T-helper 2 cell (primary cell): ENCODE results near the gene JMJD7.

Source experiments
- DNase-seq, 5 experiments: peaks; one replicate each; pipeline versions ENCODE4 v3.0.0 to v3.0.0-alpha.2; 2012 to 2022

Gene JMJD7

DNA sequence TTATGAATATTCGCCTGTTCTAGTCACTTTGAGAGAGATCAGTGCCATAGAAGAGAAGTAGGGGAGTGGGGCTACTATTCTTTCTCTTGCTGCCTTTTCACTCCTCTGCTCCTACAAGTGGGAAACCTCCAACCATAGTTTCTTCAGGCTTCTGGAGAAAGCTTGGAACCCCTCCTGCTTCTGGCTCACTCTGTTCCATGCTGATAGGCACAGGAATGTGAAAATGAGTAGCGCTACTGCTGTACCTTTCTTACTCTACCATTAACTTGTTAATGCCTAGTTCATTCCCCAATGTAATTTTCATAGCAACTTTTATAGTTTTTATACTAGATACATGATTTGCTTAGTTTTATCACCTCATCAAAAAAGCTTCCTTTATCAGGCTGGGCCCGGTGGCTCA, 26.7 kb upstream of the JMJD7 start:
- no peak for DNase-seq

DNA sequence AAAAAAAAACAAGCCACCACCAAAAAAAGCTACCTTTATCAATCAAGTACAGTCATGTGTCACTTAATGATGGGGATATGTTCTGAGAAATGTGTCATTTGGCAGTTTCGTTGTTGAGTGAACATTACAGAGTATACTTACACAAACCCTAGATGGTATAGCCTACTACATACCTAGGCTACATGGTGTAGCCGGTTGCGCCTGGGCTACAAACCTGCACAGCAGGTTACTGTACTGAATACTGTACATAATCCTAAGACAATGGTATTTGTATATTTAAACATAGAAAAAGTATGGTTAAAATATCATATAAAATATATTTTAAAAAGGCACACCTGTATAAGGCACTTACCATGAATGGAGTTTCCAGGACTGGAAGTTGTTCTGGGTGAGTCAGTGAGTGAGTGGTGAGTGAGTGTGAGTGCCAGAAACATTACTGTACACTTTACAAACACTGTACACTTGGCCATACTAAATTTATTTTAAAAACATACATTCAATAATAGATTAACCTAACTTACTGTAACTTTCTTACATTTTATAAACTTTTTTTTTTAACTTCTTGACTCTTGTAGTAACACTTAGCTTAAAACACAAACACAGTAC, 25.9 kb upstream of the JMJD7 start:
- peak in 1 of 5 experiments; percentile 36 for DNase-seq

- DNase-seq = no peak
Observed at GRCh38 chr15:41804361-41804760, 23.5 kb upstream of the JMJD7 start.

DNA sequence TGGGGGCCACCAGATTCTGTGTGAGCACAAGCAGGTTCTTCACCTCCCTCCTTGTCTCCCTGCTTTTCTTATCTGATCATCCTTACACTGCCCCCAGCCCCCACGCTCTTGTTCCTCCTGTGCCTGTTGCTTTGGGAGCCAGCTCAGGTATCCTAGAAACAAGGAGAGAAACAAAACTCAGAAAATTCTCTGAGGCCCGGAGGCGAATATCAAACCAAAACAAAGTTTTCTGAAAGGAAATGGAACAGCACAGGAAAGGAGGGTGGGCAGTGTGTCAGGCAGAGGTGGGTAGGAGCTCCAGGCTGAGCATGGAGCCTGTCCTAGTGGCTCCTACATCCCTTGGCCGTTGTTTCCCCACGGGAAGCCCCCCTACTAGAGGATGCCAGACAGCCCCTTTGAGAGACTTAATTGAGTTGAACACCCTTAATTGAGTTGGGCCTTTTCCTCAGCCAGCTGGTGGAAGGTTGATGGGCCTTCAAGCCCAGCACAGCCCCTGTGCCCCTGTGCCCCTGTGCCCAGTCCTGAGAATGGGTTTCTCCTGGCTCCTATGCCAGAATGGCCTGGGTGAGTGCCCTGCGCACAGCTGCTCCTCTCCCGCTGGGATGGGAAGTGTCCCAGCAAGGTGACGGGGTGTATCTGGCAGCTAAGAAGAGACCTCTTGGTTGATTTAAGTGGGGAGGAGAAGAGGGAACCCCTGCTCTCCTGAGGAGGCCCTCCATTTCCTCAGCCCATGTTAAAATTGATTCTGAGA, 22.8 kb upstream of the JMJD7 start:
- no peak for DNase-seq

- DNase-seq = no peak
Observed at GRCh38 chr15:41805711-41806110, 22.2 kb upstream of the JMJD7 start.

DNA sequence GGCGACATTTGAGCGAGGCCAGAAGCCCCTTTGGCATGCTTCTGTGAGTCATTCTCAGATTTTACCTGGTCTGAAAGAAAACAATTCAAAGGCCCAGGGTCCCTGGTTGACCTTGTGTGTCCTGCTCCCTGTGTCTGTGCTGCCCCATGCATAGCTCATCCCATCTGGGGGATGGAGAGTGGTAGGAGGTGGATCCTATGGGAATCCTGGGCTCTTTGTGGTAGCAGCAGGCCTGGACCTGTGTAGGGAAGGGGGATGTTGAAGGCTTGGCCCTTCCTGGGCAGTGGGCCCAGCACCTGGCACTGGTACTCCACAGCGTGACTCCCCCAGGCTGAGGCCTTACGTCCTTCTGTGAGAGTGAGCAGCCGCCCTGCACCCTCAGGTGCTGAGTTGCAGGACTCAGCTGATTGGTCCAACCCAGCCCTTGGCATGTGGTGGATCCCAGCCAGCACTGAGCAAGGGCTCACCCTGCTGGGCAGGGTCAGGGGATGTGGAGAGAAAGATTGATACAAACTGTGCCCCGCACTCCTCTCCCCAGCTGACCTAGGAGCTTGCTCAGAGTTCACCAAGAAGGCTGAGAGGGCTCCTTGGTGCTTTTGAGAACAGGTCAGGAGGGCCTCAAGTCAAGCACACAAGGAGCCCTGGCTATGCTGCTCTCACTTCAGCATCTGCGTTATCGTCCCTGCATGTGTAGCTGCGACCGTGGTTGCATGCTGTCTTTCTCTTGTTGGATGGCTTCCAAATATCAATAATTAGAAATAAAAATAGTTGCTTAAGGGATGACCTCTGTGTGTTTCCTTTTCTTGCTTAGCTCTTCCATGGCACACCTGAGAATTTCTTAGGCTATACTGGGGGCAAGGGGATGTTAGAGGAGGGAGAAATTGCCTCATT, 21.4 kb upstream of the JMJD7 start:
- no peak for DNase-seq

- no peak for DNase-seq
Observed at GRCh38 chr15:41809121-41809520, 18.8 kb upstream of the JMJD7 start.

- DNase-seq = no peak
Observed at GRCh38 chr15:41809526-41810220, 18.2 kb upstream of the JMJD7 start.

DNA sequence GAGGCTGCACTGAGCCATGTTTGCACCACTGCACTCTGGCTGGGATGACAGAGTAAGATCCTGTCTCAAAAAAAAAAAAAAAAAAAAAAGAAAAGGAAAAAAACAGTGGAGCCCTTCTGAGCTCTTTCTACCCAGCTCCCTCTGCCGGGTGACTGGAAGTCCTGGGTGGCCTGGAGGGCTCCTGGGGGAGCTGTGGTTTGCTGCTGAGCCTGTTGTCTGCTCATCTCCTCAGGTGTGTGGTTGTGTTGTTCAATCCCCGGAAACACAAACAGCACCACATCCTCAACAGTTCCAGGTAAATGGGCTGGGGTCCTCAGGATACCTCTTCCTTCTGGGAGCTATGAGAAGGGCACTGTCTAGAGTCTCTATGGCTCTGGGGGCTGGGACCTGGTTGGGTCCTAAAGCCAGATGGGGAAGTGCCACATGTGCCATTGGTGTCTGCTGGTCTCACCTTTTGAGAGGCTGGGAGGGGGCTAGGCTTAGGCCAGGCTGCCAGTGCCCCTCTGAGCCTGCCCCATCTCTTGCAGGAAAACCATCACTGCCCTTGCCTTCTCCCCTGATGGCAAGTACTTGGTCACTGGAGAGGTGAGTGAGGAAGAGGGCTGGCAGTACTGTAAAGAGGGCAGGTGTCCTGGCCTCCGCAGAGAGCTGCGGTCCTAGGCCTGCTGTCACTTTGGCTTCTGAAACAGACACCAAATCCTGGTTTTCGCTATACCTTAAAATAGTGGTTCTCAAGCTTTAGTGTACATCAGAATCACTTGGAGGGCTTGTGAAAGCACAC, 17.1 kb upstream of the JMJD7 start:
- DNase-seq = peak in 1 of 5 experiments; percentile 19

- DNase-seq = peak; percentile 44 to 81 (median 61)
Observed at GRCh38 chr15:41811432-41812195, 16.3 kb upstream of the JMJD7 start.

DNA sequence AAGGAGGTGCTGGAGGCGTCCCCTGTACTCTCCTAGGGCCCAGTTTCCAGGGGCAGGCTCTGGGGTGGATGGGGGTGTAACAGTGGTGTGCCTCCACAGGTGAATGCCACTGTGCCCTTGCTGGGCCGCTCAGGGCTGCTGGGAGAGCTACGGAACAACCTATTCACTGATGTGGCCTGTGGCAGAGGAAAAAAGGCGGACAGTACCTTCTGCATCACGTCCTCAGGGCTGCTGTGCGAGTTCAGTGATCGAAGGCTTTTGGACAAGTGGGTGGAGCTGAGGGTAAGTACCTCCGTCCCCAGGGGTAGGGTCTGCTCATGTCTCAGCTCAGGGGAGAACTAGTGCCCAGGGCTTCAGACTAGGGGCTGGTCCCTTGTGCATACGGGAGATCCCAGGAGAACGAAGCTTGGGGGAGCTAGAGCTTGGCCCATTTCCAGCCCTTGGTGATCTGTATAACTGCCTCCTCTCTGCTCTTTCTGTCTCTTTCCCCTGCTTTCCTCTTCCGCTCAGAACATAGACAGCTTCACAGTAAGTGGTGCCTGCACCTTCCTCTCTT, 15.0 kb upstream of the JMJD7 start:
- no peak for DNase-seq

DNA sequence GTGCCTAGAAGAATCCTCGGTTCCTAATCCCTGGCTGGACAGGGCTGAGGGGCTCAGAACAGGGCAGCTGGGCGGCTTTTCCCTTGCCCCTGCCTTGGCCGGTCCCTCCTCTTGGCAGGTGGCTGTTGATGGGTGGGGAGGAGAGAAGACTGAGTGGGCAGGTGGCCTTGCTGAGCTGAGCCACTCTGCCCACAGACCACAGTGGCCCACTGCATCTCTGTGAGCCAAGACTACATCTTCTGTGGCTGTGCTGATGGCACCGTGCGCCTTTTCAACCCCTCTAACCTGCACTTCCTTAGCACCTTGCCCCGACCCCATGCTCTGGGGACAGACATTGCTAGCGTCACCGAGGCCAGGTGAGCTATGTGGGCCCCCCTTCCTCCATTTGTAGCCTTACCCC, 14.5 kb upstream of the JMJD7 start:
- DNase-seq = no peak

- DNase-seq = no peak
Observed at GRCh38 chr15:41814534-41814933, 13.4 kb upstream of the JMJD7 start.

DNA sequence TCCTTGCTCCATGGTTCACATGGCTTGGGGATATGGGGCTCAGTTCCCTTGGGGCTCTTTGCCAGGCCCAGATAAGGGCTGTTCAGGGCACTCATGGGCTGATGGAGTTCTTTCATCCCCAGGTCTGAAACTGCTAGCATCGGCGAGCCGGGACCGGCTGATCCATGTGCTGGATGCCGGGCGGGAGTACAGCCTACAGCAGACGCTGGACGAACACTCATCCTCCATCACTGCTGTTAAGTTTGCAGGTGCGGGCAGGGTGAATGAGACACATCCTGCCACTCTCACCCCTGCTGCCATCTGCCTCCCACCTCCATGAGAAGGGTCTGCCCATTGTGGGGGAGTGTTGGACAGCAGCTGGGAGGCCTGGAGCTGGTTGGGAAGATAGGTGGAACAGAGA, 11.1 kb upstream of the JMJD7 start:
- no peak for DNase-seq

DNA sequence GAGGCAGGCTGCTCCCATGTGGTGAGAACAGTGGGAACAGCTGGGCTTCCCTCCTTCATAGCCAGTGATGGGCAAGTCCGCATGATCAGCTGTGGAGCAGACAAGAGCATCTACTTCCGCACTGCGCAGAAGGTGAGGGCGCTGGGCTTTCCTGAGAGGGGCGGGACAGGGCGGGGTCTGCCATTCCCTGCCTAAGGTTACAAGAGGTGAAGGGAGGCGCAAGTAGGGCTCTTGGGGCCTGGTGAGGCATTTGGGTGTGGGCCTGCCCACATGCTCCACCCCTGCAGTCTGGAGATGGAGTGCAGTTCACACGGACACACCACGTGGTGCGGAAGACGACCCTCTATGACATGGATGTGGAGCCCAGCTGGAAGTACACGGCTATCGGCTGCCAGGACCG, 10.6 kb upstream of the JMJD7 start:
- DNase-seq = no peak

DNA sequence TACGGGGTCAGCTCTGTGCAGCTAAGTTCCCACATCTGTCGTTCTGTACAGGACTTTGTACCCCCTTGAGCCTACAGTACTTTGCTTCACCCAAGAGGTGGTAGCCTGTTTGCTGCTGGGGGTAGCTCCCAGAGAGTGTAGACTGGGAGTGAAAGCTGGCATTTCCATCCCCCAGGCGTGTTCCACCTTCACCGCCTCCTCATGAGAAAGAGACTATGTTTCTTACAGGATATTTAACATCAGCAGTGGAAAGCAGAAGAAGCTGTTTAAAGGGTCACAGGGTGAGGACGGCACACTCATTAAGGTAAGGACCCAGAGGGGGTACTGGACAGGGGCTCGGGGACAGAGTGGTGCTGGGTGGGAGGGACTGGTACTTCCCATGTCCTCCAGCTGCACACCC, 10.1 kb upstream of the JMJD7 start:
- no peak for DNase-seq

DNA sequence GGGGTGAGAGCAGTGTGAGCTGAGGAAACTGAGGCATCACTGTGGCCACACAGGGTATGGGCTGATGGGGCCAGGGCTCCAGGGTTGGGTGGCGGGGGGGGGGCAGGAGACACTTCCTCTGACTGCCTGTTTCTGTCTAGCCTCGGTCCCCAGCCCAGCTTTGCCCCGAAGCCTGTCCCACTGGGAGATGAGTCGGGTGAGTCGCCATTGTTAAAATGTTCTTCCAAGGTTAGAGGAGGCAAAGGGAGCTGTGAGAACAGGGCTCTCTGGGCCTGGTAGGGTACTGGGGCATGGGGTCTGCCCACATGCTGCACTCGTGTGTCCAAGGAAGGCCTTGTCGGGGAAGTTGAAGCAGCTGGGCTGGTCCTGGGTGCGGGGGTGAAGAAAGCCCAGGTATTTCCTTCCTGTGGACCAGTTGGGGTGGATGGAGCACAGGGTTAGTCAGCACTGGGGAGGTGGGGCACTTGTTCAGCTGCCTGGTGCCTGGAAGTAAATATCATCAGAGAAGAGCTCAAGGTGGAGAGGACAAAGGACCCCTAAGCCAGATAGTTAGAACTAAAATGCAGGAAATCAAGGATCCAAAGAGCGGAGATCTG, 8.3 kb upstream of the JMJD7 start:
- no peak for DNase-seq

DNA sequence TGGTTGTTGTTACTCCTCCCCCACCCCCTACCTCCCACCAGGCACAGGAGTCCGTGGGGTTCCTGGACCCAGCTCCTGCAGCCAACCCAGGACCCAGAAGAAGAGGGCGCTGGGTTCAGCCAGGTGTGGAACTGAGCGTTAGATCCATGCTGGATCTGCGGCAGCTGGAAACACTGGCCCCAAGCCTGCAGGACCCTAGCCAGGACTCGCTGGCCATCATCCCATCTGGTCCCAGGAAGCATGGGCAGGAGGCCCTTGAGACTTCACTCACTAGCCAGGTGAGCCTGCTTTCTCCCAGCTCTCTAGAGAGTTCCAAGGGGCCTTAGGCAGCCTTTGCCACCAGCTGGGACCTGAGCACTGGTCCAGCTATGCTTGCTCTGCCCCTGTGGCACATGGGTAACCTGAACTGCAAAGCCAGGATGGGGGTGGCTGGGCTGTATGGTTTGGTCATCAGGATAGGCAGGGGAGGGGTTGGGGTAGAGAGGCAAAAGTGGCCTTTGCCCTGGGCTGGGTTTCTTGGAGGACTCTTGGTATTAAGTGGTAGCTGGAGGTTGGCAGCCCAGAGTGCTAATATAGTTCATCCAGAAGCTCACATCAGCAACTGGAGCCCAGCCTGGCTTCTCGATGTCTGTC, 7.0 kb upstream of the JMJD7 start:
- no peak for DNase-seq

DNA sequence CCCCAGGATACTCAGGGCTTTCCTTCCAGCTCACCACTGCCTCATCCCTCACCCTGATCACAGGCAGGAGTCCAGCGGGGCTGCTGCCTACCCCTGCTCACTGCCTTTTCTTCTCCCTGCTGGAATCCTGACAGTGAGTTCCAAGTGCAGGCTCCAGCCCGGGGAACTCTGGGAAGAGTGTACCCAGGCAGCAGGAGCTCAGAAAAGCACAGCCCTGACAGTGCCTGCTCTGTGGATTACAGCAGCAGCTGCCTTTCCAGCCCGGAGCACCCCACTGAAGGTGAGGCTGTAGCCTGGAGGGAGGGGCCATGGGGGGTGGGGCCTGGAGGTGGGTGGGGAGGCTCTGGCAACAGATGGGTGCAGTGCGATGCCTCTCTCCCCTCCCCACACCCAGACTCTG, 6.1 kb upstream of the JMJD7 start:
- no peak for DNase-seq

GRCh38 chr15:41822471-41822870, 5.4 kb upstream of the JMJD7 start:
- DNase-seq = no peak
